Astrocyte (in vitro differentiated cells and primary cell): Measurements from ENCODE around the gene CAMK2D. TPM values are rescaled to one million over a fixed set of nuclear protein-coding genes. Genes with fewer than 3 reads are reported as not detected.
"Not testable (repeated sequence)": the region's sequence is repeated elsewhere in the genome, so short reads cannot be mapped to it uniquely, and the experiment has no call there.

Experiments
- DNase-seq: peaks from one replicate; pipeline ENCODE4 v3.0.0-alpha.2; 2010; ENCODE audit warnings: low read depth
- FAIRE-seq: peaks from 2 replicates; lab custom pipeline; 2011; peaks lifted over from hg19 to GRCh38; lab: Jason Lieb, UNC
- H2AFZ ChIP-seq: 2 replicates; pipeline ENCODE4 v1.6.0; 2012; ENCODE audit warnings: low read depth, low read length, inconsistent platforms
- H3K27ac ChIP-seq: 2 replicates; pipeline ENCODE4 v1.5.1; 2011; ENCODE audit warnings: low read depth, low read length, inconsistent platforms
- H3K27me3 ChIP-seq: 2 replicates; pipeline ENCODE4 v1.6.0; 2011; ENCODE audit warnings: low read length, inconsistent platforms; ENCODE audit not compliant: insufficient read depth
- H3K36me3 ChIP-seq: 2 replicates; pipeline ENCODE4 v1.5.1; 2011; ENCODE audit warnings: low read length, inconsistent platforms; ENCODE audit not compliant: insufficient read depth
- H3K4me1 ChIP-seq: 2 replicates; pipeline ENCODE4 v1.5.1; 2011; ENCODE audit warnings: low read length, inconsistent platforms; ENCODE audit not compliant: insufficient read depth
- H3K4me2 ChIP-seq: 2 replicates; pipeline ENCODE4 v1.6.0; 2012; ENCODE audit warnings: low read length, inconsistent platforms
- H3K4me3 ChIP-seq: 2 replicates; pipeline ENCODE4 v1.5.1; 2011; ENCODE audit warnings: low read depth, mild to moderate bottlenecking, low read length, inconsistent platforms; ENCODE audit not compliant: insufficient read depth
- H3K79me2 ChIP-seq: 2 replicates; pipeline ENCODE4 v1.6.0; 2012; ENCODE audit warnings: mild to moderate bottlenecking, low read length, inconsistent platforms; ENCODE audit not compliant: insufficient read depth
- H3K9ac ChIP-seq: 2 replicates; pipeline ENCODE4 v1.6.0; 2012; ENCODE audit warnings: mild to moderate bottlenecking, low read length, inconsistent platforms
- H3K9me3 ChIP-seq: 2 replicates; pipeline ENCODE4 v1.5.1; 2012; ENCODE audit warnings: low read depth, mild to moderate bottlenecking, low read length, inconsistent platforms; ENCODE audit not compliant: insufficient read depth
- H4K20me1 ChIP-seq: 2 replicates; pipeline ENCODE4 v1.6.0; 2012; ENCODE audit warnings: low read length, inconsistent platforms; ENCODE audit not compliant: insufficient read depth
- H3K27ac Mint-ChIP-seq: one replicate; pipeline ENCODE4 v1.8.0; 2021; ENCODE audit warnings: mild to moderate bottlenecking, mixed read lengths; ENCODE audit not compliant: unreplicated experiment
- H3K27me3 Mint-ChIP-seq: one replicate; pipeline ENCODE4 v1.8.0; 2021; ENCODE audit warnings: low read depth, mixed read lengths; ENCODE audit not compliant: unreplicated experiment
- H3K36me3 Mint-ChIP-seq: one replicate; pipeline ENCODE4 v1.8.0; 2021; ENCODE audit warnings: low read depth, mixed read lengths; ENCODE audit not compliant: unreplicated experiment
- H3K4me1 Mint-ChIP-seq: one replicate; pipeline ENCODE4 v1.8.0; 2021; ENCODE audit warnings: low read depth, mixed read lengths; ENCODE audit not compliant: unreplicated experiment
- H3K4me3 Mint-ChIP-seq: one replicate; pipeline ENCODE4 v1.8.0; 2021; ENCODE audit warnings: mild to moderate bottlenecking, moderate library complexity, mixed read lengths; ENCODE audit not compliant: unreplicated experiment
- H3K9me3 Mint-ChIP-seq: one replicate; pipeline ENCODE4 v1.8.0; 2021; ENCODE audit warnings: mild to moderate bottlenecking, mixed read lengths; ENCODE audit not compliant: unreplicated experiment
- CTCF ChIP-seq: IDR thresholded peaks from 2 replicates; pipeline ENCODE4 v1.5.1; 2011; ENCODE audit warnings: low read depth, mild to moderate bottlenecking, inconsistent platforms, low read length, moderate library complexity; ENCODE audit not compliant: insufficient read depth
- EZH2 ChIP-seq: IDR thresholded peaks from 2 replicates; pipeline ENCODE4 v1.6.1; 2012; ENCODE audit warnings: mild to moderate bottlenecking, low read length, inconsistent platforms; ENCODE audit not compliant: insufficient read depth
- total RNA-seq: library from RNA; stranded (reverse); gene quantifications from 2 replicates; pipeline ENCODE4 v1.2.1, GENCODE V29; 2021

Gene CAMK2D
- total RNA-seq, 1 donor from 2014 or later = 80.8 TPM

GRCh38 chr4:113764720-113765264, 3.3 kb upstream of the CAMK2D start:
- no peak overlapping the region for H3K4me3 Mint-ChIP-seq
- Histone ChIP-seq H2AFZ (no peak overlapping the region), H3K27me3 (no peaks in the 10 kb centered on the region), H3K4me3 (no peak overlapping the region), H3K27ac (no peak overlapping the region), H3K36me3 (no peaks in the 10 kb centered on the region), H3K9ac (no peak overlapping the region), H3K9me3 (no peaks in the 10 kb centered on the region), H3K79me2 (peaks cover 12% of the 10 kb centered on the region), H3K4me1 (peaks cover 4% of the 10 kb centered on the region), H4K20me1 (no peaks in the 10 kb centered on the region), H3K4me2 (no peak overlapping the region)
- DNase-seq (no peak), FAIRE-seq (no peak)
- H3K4me1 Mint-ChIP-seq = no peaks in the 10 kb centered on the region
- no peak overlapping the region for H3K27ac Mint-ChIP-seq
- TF ChIP-seq EZH2 = no peak
- TF ChIP-seq CTCF = no peak
- no peaks in the 10 kb centered on the region for H3K27me3 Mint-ChIP-seq
- no peaks in the 10 kb centered on the region for H3K36me3 Mint-ChIP-seq
- H3K9me3 Mint-ChIP-seq = peaks cover 3% of the 10 kb centered on the region

GRCh38 chr4:113763923-113764322, 2.4 kb upstream of the CAMK2D start:
- H3K9ac ChIP-seq, H3K4me1 Mint-ChIP-seq, H3K27me3 Mint-ChIP-seq, H3K4me1 ChIP-seq, H2AFZ ChIP-seq, H3K4me3 Mint-ChIP-seq, H3K27ac Mint-ChIP-seq, H3K27me3 ChIP-seq, H3K9me3 Mint-ChIP-seq, H3K36me3 Mint-ChIP-seq, H3K9me3 ChIP-seq, DNase-seq, H3K27ac ChIP-seq, H3K36me3 ChIP-seq, H4K20me1 ChIP-seq, H3K4me2 ChIP-seq, FAIRE-seq, H3K4me3 ChIP-seq: not testable (repeated sequence)
- H3K79me2 ChIP-seq = peaks cover 21% of the 10 kb centered on the region

- Histone ChIP-seq H3K79me2 (peaks cover 30% of the 10 kb centered on the region), H3K27me3 (no peaks in the 10 kb centered on the region), H3K9ac (peak overlapping the region; percentile 97), H3K4me2 (peak overlapping the region; percentile 98), H3K9me3 (no peaks in the 10 kb centered on the region), H3K4me1 (peaks cover 15% of the 10 kb centered on the region), H3K4me3 (peak overlapping the region; percentile 86), H2AFZ (peak overlapping the region; percentile 75), H3K36me3 (no peaks in the 10 kb centered on the region), H4K20me1 (no peaks in the 10 kb centered on the region), H3K27ac (peak overlapping the region; percentile 98)
- H3K36me3 Mint-ChIP-seq = no peaks in the 10 kb centered on the region
- H3K27me3 Mint-ChIP-seq = no peaks in the 10 kb centered on the region
- TF ChIP-seq EZH2 (no peak), CTCF (no peak)
- H3K4me3 Mint-ChIP-seq = peak overlapping the region; percentile 97
- H3K27ac Mint-ChIP-seq = peak overlapping the region; percentile 99
- FAIRE-seq (no peak), DNase-seq (no peak)
- H3K9me3 Mint-ChIP-seq = peaks cover 3% of the 10 kb centered on the region
- peaks cover 2% of the 10 kb centered on the region for H3K4me1 Mint-ChIP-seq
Observed at GRCh38 chr4:113763029-113763285, 1.4 kb upstream of the CAMK2D start.
